GM19023 (cell line): Measurements from ENCODE around the gene SPRN.
"Not testable (repeated sequence)": the region's sequence is repeated elsewhere in the genome, so short reads cannot be mapped to it uniquely, and the experiment has no call there.

Experiments
- ATAC-seq: cut with Tn5 transposase; IDR thresholded peaks from one replicate; pipeline ENCODE4 v1.9.1; 2021; ENCODE audit warnings: mild to moderate bottlenecking, moderate library complexity; ENCODE audit not compliant: unreplicated experiment

SPRN gene

GRCh38 chr10:133388973-133389818 is 35.2 kb downstream of the SPRN start:
- ATAC-seq: peak; percentile 82

GRCh38 chr10:133388236-133388972 is 36.0 kb downstream of the SPRN start:
- peak; percentile 1 for ATAC-seq

GRCh38 chr10:133386951-133387350 is 37.5 kb downstream of the SPRN start:
- not testable (repeated sequence) for ATAC-seq

GRCh38 chr10:133385214-133385613 is 39.2 kb downstream of the SPRN start:
- ATAC-seq: no peak

- ATAC-seq: no peak
These were observed 40.4 kb downstream of the SPRN start for GRCh38 chr10:133384071-133384470.

GRCh38 chr10:133383551-133383950 is 40.9 kb downstream of the SPRN start:
- ATAC-seq: no peak

GRCh38 chr10:133381036-133381435 is 43.4 kb downstream of the SPRN start:
- ATAC-seq: no peak

- no peak for ATAC-seq
These were observed 44.4 kb downstream of the SPRN start for GRCh38 chr10:133379801-133380666.

- ATAC-seq: peak; percentile 54
These were observed 45.1 kb downstream of the SPRN start, which contains the start of gene PAOX for GRCh38 chr10:133379152-133379800. PAOX (plus strand) TSS chr10:133379262; CDS start chr10:133379317, 55 bp downstream.

- ATAC-seq: peak; percentile 47
These were observed 46.0 kb downstream of the SPRN start for GRCh38 chr10:133378251-133379096.

GRCh38 chr10:133377818-133378250 is 46.6 kb downstream of the SPRN start:
- ATAC-seq: no peak

- ATAC-seq: no peak
These were observed 47.2 kb downstream of the SPRN start for GRCh38 chr10:133377025-133377817.

- ATAC-seq: not testable (repeated sequence)
These were observed 48.2 kb downstream of the SPRN start for GRCh38 chr10:133376183-133376582.

- ATAC-seq: no peak
These were observed 48.9 kb downstream of the SPRN start for GRCh38 chr10:133375357-133376115.

GRCh38 chr10:133373174-133374090 is 51.0 kb downstream of the SPRN start, which contains the start of gene ECHS1:
ECHS1 (minus strand) TSS chr10:133373354; CDS start chr10:133373333, 21 bp downstream.
- peak; percentile 96 for ATAC-seq

GRCh38 chr10:133372507-133372906 is 51.9 kb downstream of the SPRN start:
- no peak for ATAC-seq
